Fibroblast of skin of left biceps (primary cell): ENCODE results near the gene SLC4A5.
"Not testable (repeated sequence)": the region's sequence is repeated elsewhere in the genome, so short reads cannot be mapped to it uniquely, and the experiment has no call there.

Source experiments
- DNase-seq, 2 experiments: peaks; one replicate each; pipeline ENCODE4 v3.0.0-alpha.2; 2013; ENCODE audit warnings: low read depth in 2 of 2

The SLC4A5 gene

GRCh38 chr2:74199275-74199701 lies 143.9 kb downstream of the SLC4A5 start:
- DNase-seq, result no peak

- peak; percentile 96 to 97 for DNase-seq
Measured at GRCh38 chr2:74198461-74199274, 144.5 kb downstream of the SLC4A5 start, which contains the start of gene MTHFD2. TSS of gene MTHFD2 (plus strand) at chr2:74198615. CDS start at chr2:74198642, 27 bp downstream.

- no peak for DNase-seq
Measured at GRCh38 chr2:74198023-74198460, 145.2 kb downstream of the SLC4A5 start.

GRCh38 chr2:74197049-74197448 lies 146.2 kb downstream of the SLC4A5 start:
- DNase-seq, result no peak

- no peak for DNase-seq
Measured at GRCh38 chr2:74194799-74195198, 148.4 kb downstream of the SLC4A5 start.

- DNase-seq, result no peak
Measured at GRCh38 chr2:74191596-74192380, 151.4 kb downstream of the SLC4A5 start.

GRCh38 chr2:74188696-74189095 lies 154.5 kb downstream of the SLC4A5 start:
- DNase-seq, result no peak

GRCh38 chr2:74188018-74188601 lies 155.1 kb downstream of the SLC4A5 start:
- peak in 1 of 2 experiments; percentile 38 for DNase-seq

GRCh38 chr2:74186706-74187105 lies 156.5 kb downstream of the SLC4A5 start:
- not testable (repeated sequence) for DNase-seq

GRCh38 chr2:74186038-74186437 lies 157.2 kb downstream of the SLC4A5 start:
- DNase-seq, result no peak

GRCh38 chr2:74183878-74184277 lies 159.3 kb downstream of the SLC4A5 start:
- DNase-seq, result no peak

- DNase-seq, result no peak
Measured at GRCh38 chr2:74181739-74182138, 161.5 kb downstream of the SLC4A5 start.

- no peak for DNase-seq
Measured at GRCh38 chr2:74179063-74179865, 164.0 kb downstream of the SLC4A5 start.

GRCh38 chr2:74178211-74179062 lies 164.8 kb downstream of the SLC4A5 start, which contains the start of gene MOB1A:
TSS of gene MOB1A (minus strand) at chr2:74178879. CDS start at chr2:74178674, 205 bp downstream.
- DNase-seq, result peak; percentile 93 to 94

- DNase-seq, result no peak
Measured at GRCh38 chr2:74177696-74178095, 165.5 kb downstream of the SLC4A5 start.

- no peak for DNase-seq
Measured at GRCh38 chr2:74174909-74175308, 168.3 kb downstream of the SLC4A5 start.

- no peak for DNase-seq
Measured at GRCh38 chr2:74168739-74169138, 174.5 kb downstream of the SLC4A5 start.
